K562 (cell line): Measurements from ENCODE around the gene CD84. TPM values are rescaled to one million over a fixed set of nuclear protein-coding genes. Genes with fewer than 3 reads are reported as not detected.
"Not testable (repeated sequence)": the region's sequence is repeated elsewhere in the genome, so short reads cannot be mapped to it uniquely, and the experiment has no call there.

Experiments used
- ATAC-seq: fragments of 200-7000 bp; cut with Tn5 transposase; 3 replicates; pipeline ENCODE4 v1.9.1; 2020; ENCODE audit warnings: moderate library complexity
- BruUV-seq: library from RNA; stranded (reverse); fragments of 400-500 nt; replicated peaks from 2 replicates; lab custom pipeline; 2021; lab: Mats Ljungman, UMichigan
- CTCF ChIA-PET: fragments of 300-600 bp; formaldehyde crosslinking; extraction: SDS; loops from one replicate; lab custom pipeline; 2021; ENCODE audit warnings: low intra/inter-chr PET ratio; lab: Yijun Ruan, JAX
- POLR2A ChIA-PET: fragments of 300-600, 350-650 bp; sonication (Branson Sonifier 250); formaldehyde crosslinking; extraction: SDS; loops from one replicate; lab custom pipeline; 2021; ENCODE audit warnings: antibody characterized with exemption, inconsistent platforms; lab: Yijun Ruan, JAX
- DNase-seq, 4 experiments: peaks; one replicate each; pipeline versions ENCODE4 v3.0.0 to v3.0.0-alpha.2; 2011 to 2018; ENCODE audit warnings: low spot score in 3 of 4, mixed read lengths in 3 of 4; ENCODE audit errors: extremely low read depth in 1 of 4
- FAIRE-seq: peaks from 2 replicates; lab custom pipeline; 2011; peaks lifted over from hg19 to GRCh38; lab: Jason Lieb, UNC
- H2AFZ ChIP-seq: 2 replicates; pipeline ENCODE4 v1.6.0; 2011; ENCODE audit warnings: low read depth, low read length, control low read depth, inconsistent platforms
- H3K27ac ChIP-seq: fragments of 200-600 bp; 3 replicates; pipeline ENCODE4 v1.8.0; 2011; ENCODE audit warnings: low read depth, mild to moderate bottlenecking, control low read depth, inconsistent platforms, low read length, moderate library complexity, mixed read lengths; ENCODE audit errors: extremely low read depth
- H3K27me3 ChIP-seq, 2 experiments: fragments of 300-600 bp in 1 of 2; 2 replicates in 1 of 2; 3 replicates in 1 of 2; pipeline versions ENCODE4 v1.6.0 to v1.8.0; 2011; ENCODE audit warnings: inconsistent platforms in 2 of 2, low read length in 2 of 2, mild to moderate bottlenecking in 1 of 2, mixed read lengths in 1 of 2, moderate library complexity in 1 of 2; ENCODE audit not compliant: control insufficient read depth in 2 of 2, insufficient read depth in 2 of 2
- H3K36me3 ChIP-seq: fragments of 300-600 bp; 3 replicates; pipeline ENCODE4 v1.8.0; 2011; ENCODE audit warnings: mild to moderate bottlenecking, low read length, inconsistent platforms; ENCODE audit not compliant: control insufficient read depth, insufficient read depth
- H3K4me1 ChIP-seq, 2 experiments: fragments of 200-600 bp in 1 of 2; replicated peaks in 1 of 2; 2 replicates in 1 of 2; 3 replicates in 1 of 2; pipeline versions ENCODE4 v1.5.1 to v1.8.0; 2011; ENCODE audit warnings: inconsistent platforms in 2 of 2, low read length in 2 of 2, mild to moderate bottlenecking in 1 of 2, mixed read lengths in 1 of 2, moderate library complexity in 1 of 2; ENCODE audit not compliant: control insufficient read depth in 2 of 2, insufficient read depth in 2 of 2
- H3K4me2 ChIP-seq: 2 replicates; pipeline ENCODE4 v1.6.1; 2011; ENCODE audit warnings: low read length, control low read depth, inconsistent platforms, mixed read lengths; ENCODE audit not compliant: insufficient read depth
- H3K4me3 ChIP-seq: fragments of 200-600 bp; sonication (generic), shearing (Covaris generic); 2 replicates; pipeline ENCODE4 v1.5.1; 2016; ENCODE audit warnings: control low read depth, inconsistent platforms
- H3K79me2 ChIP-seq: fragments of 200-600 bp; 3 replicates; pipeline ENCODE4 v1.8.0; 2011; ENCODE audit warnings: low read length, inconsistent platforms; ENCODE audit not compliant: control insufficient read depth, insufficient read depth
- H3K9ac ChIP-seq, 2 experiments: 2 replicates each; pipeline versions ENCODE4 v1.6.0 to v1.6.1; 2011; ENCODE audit warnings: low read depth in 2 of 2, low read length in 2 of 2, control low read depth in 1 of 2, inconsistent platforms in 1 of 2, mild to moderate bottlenecking in 1 of 2, mixed read lengths in 1 of 2; ENCODE audit not compliant: insufficient read depth in 1 of 2
- H3K9me1 ChIP-seq: one replicate; pipeline ENCODE4 v1.6.0; 2011; ENCODE audit warnings: inconsistent platforms, mild to moderate bottlenecking, low read length, moderate library complexity; ENCODE audit not compliant: control insufficient read depth, insufficient read depth
- H3K9me3 ChIP-seq: replicated peaks from 2 replicates; pipeline ENCODE4 v1.5.1; 2011; ENCODE audit warnings: low read depth, low read length, inconsistent platforms; ENCODE audit not compliant: control insufficient read depth, insufficient read depth
- H4K20me1 ChIP-seq: replicated peaks from 2 replicates; pipeline ENCODE4 v1.6.1; 2011; ENCODE audit warnings: low read length, inconsistent platforms, mixed read lengths; ENCODE audit not compliant: control insufficient read depth, insufficient read depth
- AFF1 ChIP-seq, 2 experiments: fragments of 450-650 bp; IDR thresholded peaks; 2 replicates each; pipeline ENCODE4 v1.6.1; 2018; ENCODE audit warnings: mild to moderate bottlenecking in 2 of 2, low read depth in 1 of 2; ENCODE audit not compliant: partially characterized antibody in 2 of 2
- WGBS: fragments of 100-300 bp; shearing (Covaris generic); methylation state at CpG from one replicate; pipeline ENCODE4 v1.1.6; 2016; ENCODE audit warnings: low coverage, mixed read lengths; ENCODE audit not compliant: insufficient coverage; ENCODE audit errors: missing lambda C conversion rate; 5-methylcytosine and 5-hydroxymethylcytosine counted together
- in situ Hi-C: fragments of 300-500 bp; cut with MboI; formaldehyde crosslinking; loops from 4 replicates; pipeline ENCODE4 v1.15.0; 2018; ENCODE audit warnings: inconsistent platforms, mixed read lengths
- intact Hi-C: fragments of 100-400 bp; cut with micrococcal nuclease; formaldehyde crosslinking; loops from 2 replicates; pipeline ENCODE4 v1.14.2; 2022
- polyA plus RNA-seq, 8 experiments: library from polyadenylated mRNA; depleted of rRNA in 4 of 8; stranded (reverse) in 5 of 8; unstranded in 3 of 8; fragments of >200 nt; fragmentation: Nextera tagmentation in 2 of 8; fragmentation: Illumina TruSeq in 1 of 8; extraction: Ambion mirVana in 2 of 8; extraction: Trizol in 1 of 8; gene quantifications; 2 replicates each; pipeline versions ENCODE4 v1.2.1 to v1.2.3, GENCODE V29; 2011 to 2014; ENCODE audit warnings: inconsistent platforms in 1 of 8, missing spikeins in 1 of 8
- total RNA-seq, 7 experiments: library from RNA; depleted of rRNA in 6 of 7; stranded (reverse); fragments of >200 nt in 6 of 7; fragmentation: Illumina TruSeq in 2 of 7; extraction: Trizol in 2 of 7; gene quantifications; 2 replicates each; pipeline versions ENCODE4 v1.2.1 to v1.2.3, GENCODE V29; 2011 to 2021; ENCODE audit warnings: low replicate concordance in 1 of 7

The CD84 gene
- total and polyA plus RNA-seq, 9 of the 15 experiments (the other 6 are each of a cell fraction or from before 2014, with no cell fraction given): 0.82 to 6.8 (median 2.0) TPM

GRCh38 chr1:160582976-160583375 lies 3.7 kb upstream of the CD84 start:
- H3K36me3 ChIP-seq, CTCF ChIA-PET, H3K79me2 ChIP-seq, H4K20me1 ChIP-seq, in situ Hi-C loops, FAIRE-seq, H3K9me3 ChIP-seq, H2AFZ ChIP-seq, intact Hi-C loops, BruUV-seq, ATAC-seq, H3K27me3 ChIP-seq, DNase-seq, H3K9me1 ChIP-seq, H3K4me3 ChIP-seq, H3K9ac ChIP-seq, H3K27ac ChIP-seq, H3K4me2 ChIP-seq: not testable (repeated sequence)
- 88% methylated on average over 2 of the region's 2 CpGs for WGBS
- TF ChIP-seq AFF1 (IDR thresholded peaks at IDR 0.05; ENCODE audit: low read depth in 1 of 2, partially characterized antibody in 2 of 2): peak in 1 of 2 experiments; percentile 99
- POLR2A ChIA-PET: interaction anchor here (1.1 kb wide), 1 partner anchor 8 kb away, joined by 3 read pairs; no protein-coding TSS in a partner anchor
- peaks cover 3 to 39% of the 10 kb centered on the region in 2 experiments; a peak in 3 of 5 replicates for H3K4me1 ChIP-seq
